ENCODE results near the gene DPM3. TPM values are rescaled to one million over a fixed set of nuclear protein-coding genes. Genes with fewer than 3 reads are reported as not detected.

DPM3 gene
- total and polyA plus RNA-seq, 8 donors, result 19.6 to 91.0 (median 29.1) TPM

- H3K4me3 ChIP-seq, result no peak overlapping the region
- H3K27ac ChIP-seq, result no peak overlapping the region
- H3K4me1 ChIP-seq, result peaks cover 0 to 20% of the 10 kb centered on the region in 2 donors
- H3K9me3 ChIP-seq, result no peaks in the 10 kb centered on the region
- TF ChIP-seq CTCF (IDR thresholded peaks at IDR 0.05), result no peak
- intact Hi-C loops (cut with DNase I), result no loop called here
- H3K36me3 ChIP-seq, result no peaks in the 10 kb centered on the region
- DNase-seq, result no peak
- H3K27me3 ChIP-seq, result no peaks in the 10 kb centered on the region
- ATAC-seq, result no peak
Observed at GRCh38 chr1:155106862-155107261, 33.5 kb downstream of the DPM3 start.

GRCh38 chr1:155105604-155106011 is 34.7 kb downstream of the DPM3 start:
- Histone ChIP-seq H3K4me3 (no peak overlapping the region), H3K36me3 (no peaks in the 10 kb centered on the region), H3K9me3 (no peaks in the 10 kb centered on the region), H3K4me1 (peaks cover 0 to 27% of the 10 kb centered on the region in 2 donors), H3K27ac (peak overlapping the region; percentile 36 to 51), H3K27me3 (no peaks in the 10 kb centered on the region)
- peak; percentile 85 for ATAC-seq
- TF ChIP-seq CTCF (IDR thresholded peaks at IDR 0.05), result no peak
- DNase-seq, result peak in 2 of 4 donors; percentile 60 to 78
- intact Hi-C loops (cut with DNase I), result no loop called here

GRCh38 chr1:155104605-155105534 is 35.5 kb downstream of the DPM3 start:
- no peaks in the 10 kb centered on the region for H3K36me3 ChIP-seq
- H3K27ac ChIP-seq, result peak overlapping the region; percentile 36 to 51
- H3K27me3 ChIP-seq, result no peaks in the 10 kb centered on the region
- TF ChIP-seq CTCF (IDR thresholded peaks at IDR 0.05), result no peak
- DNase-seq, result peak in 1 of 4 donors; percentile 1
- peaks cover 0 to 27% of the 10 kb centered on the region in 2 donors for H3K4me1 ChIP-seq
- ATAC-seq, result peak; percentile 64
- no peak overlapping the region for H3K4me3 ChIP-seq
- no peaks in the 10 kb centered on the region for H3K9me3 ChIP-seq
- intact Hi-C loops (cut with DNase I), result no loop called here

GRCh38 chr1:155103325-155103724 is 37.0 kb downstream of the DPM3 start:
- Histone ChIP-seq H3K4me3 (no peak overlapping the region), H3K36me3 (no peaks in the 10 kb centered on the region), H3K4me1 (peaks cover 0 to 27% of the 10 kb centered on the region in 2 donors), H3K27me3 (no peaks in the 10 kb centered on the region), H3K9me3 (no peaks in the 10 kb centered on the region), H3K27ac (no peak overlapping the region)
- DNase-seq (peak in 1 of 4 donors; percentile 10), ATAC-seq (no peak)
- intact Hi-C loops (cut with DNase I), result no loop called here
- TF ChIP-seq CTCF (IDR thresholded peaks at IDR 0.05), result no peak

- no peaks in the 10 kb centered on the region for H3K36me3 ChIP-seq
- DNase-seq, result no peak
- no peaks in the 10 kb centered on the region for H3K27me3 ChIP-seq
- H3K4me3 ChIP-seq, result no peak overlapping the region
- no peaks in the 10 kb centered on the region for H3K9me3 ChIP-seq
- no peak for ATAC-seq
- H3K27ac ChIP-seq, result no peak overlapping the region
- H3K4me1 ChIP-seq, result peaks cover 3 to 28% of the 10 kb centered on the region in 2 donors
- intact Hi-C loops (cut with DNase I), result no loop called here
- no peak for TF ChIP-seq CTCF (IDR thresholded peaks at IDR 0.05)
Observed at GRCh38 chr1:155099331-155099730, 41.0 kb downstream of the DPM3 start.

Data from left lung (tissue), 10 donors.